ENCODE results near the gene UHRF1.
A peak's percentile ranks its signal among the peaks of the same experiment; 100 is the strongest.
"Not testable (repeated sequence)": the region's sequence is repeated elsewhere in the genome, so short reads cannot be mapped to it uniquely, and the experiment has no call there.

UHRF1 gene

DNA sequence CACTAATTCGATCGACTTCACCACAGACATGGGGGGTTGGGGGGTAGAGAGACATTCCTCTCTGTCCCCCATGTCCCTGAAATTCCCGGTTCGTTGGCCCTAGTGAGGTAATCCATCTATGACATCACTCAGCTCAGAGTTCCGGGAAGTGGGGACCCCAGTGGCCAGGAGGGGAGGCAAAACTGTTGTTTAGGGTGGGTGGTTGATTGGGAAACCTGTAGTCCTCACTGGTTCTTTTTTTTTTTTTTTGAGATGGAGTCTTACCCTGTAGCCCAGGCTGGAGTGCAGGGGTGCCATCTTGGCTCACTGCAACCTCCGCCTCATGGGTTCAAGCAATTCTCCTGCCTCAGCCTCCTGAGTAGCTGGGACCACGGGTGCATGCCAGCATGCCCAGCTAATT, 6.5 kb upstream of the UHRF1 start, which contains the start of gene ARRDC5:
Gene ARRDC5, minus strand, starts transcription at position 101 of the 400 bp plus-strand sequence. Its CDS starts 71 bp downstream, at position 30.
- no peak for DNase-seq

DNA sequence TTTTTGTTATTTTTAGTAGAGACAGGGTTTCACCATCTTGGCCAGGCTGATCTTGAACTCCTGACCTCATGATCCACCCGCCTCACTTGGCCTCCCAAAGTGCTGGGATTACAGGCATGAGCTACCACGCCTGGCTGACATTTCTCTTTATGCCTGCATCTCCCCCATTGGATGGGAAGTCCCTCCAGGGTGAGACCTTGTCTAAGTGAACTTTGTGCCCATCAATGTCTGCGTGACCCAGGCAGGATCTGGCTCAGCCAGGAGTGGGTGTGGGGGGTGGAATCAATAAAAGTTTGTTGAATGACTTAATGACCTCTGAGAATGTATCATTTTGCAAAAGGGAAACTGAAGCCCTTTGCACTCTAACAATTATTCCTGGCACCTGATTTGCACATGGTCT, 4.8 kb upstream of the UHRF1 start:
- no peak for DNase-seq

DNA sequence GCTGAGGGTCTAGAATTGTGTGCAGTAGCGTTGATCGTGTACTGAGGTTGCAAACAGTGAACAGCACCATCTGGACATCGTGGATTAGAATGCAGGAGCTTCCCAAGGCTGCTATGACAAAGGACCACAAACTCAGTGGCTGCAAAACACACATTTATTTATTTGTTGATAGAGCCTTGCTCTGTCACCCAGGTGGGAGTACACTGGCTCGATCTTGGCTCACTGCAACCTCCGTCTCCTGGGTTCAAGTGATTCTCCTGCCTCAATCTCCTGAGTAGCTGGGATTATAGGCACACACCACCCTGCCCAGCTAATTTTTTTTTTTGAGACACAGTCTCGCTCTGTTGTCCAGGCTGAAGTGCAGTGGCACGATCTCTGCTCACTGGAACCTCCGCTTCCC, 2.3 kb upstream of the UHRF1 start:
- DNase-seq = no peak

DNA sequence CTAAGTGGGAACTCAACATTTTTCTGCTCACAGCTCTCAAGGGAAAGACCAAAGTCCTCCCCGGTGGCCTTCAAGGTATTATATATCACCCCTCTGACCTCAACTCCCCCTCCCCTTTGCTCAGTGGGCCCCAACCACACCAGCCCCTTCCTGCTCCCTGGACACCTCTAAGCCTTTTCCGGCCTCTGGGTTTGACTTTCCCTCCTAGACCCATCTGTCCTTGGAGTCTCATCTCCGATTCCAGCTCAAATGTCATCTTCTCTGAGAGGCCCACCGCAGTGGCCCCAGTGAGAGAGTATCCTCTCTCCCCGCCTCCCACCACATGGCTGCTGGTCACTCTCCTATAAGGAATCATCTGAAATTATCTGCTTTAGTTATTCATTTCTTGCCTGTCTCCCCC, 941 bp upstream of the UHRF1 start:
- DNase-seq = no peak

DNA sequence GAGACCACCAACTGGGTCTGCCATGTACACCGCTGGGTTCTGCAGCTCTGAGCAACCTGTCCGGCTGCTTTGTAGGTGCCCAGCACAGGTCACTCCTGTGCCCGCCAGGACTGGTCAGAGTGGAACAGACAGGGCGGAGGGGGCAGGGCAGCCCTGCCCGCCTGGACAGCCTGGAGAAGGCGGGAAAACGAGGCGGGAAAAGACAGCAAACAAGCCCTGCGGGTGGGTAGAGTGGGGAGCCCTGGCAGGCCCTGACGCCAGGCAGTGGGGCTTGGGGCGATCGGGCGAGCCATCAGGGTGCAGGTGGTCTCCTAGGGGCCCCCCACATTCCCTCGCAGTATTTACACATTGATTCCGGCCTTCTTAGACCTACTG, 533 bp upstream of the UHRF1 start:
- no peak for DNase-seq

DNA sequence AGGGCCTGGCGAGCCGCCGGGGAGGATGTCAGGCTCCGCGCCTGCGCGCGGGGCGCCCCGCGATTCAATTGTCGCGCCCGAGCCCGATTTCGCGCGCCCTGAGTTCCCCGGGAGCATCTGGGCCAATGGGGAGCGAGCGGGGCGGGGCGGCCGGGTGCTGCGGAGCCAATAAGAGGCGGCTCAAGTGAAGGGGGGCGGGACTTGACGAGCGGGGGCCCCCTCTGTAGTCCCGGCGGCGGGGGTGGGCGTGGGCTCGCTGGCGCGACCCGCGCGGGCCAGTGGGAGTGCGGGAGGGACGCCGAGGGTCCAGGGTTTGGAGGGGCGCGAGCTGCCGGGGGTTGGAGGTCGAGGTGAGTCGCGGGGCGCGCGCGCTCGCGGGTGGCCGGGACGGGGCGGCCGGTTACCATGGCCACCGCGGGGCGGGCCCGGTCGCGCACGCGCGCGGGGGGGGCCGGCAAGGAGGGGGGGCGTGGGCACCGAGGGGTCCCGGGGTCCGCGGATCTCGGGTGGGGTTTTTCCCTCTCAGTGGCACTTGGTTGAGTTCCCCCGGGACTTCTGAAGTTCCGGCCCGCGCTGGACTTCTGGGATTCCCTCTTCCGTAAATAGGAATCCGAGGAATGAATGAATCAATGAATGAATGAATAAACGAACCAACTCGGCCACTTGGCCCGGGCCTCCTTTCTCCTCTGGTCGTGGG, 744 bp downstream of the UHRF1 start:
- DNase-seq = peak; percentile 94

DNA sequence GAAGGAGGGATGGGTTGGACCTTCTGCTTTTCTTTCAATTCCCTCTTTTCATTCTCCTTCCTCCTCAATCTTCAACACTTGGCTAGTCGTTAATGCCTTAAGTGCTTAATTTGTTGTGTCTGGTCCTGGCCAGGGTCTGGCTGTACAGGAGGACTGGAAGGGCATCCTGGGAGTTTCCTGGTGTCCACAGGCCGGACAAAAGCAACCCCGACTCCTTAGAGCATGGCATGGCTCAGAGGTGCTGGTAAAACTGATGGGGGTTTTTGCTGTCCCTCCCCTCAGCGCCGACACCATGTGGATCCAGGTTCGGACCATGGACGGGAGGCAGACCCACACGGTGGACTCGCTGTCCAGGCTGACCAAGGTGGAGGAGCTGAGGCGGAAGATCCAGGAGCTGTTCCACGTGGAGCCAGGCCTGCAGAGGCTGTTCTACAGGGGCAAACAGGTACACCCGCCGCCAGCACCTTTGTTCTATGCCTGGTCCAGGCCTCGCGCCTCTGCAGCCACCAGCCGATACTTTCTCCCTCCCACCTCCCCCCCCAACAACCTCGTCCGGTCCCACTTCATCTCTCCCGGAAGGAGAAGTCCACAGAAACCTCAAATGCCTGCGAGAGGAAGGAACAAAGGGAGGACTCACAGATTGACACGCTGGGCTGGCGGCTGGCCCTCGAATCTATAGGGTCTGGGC, 1.4 kb downstream of the UHRF1 start:
- DNase-seq = no peak

DNA sequence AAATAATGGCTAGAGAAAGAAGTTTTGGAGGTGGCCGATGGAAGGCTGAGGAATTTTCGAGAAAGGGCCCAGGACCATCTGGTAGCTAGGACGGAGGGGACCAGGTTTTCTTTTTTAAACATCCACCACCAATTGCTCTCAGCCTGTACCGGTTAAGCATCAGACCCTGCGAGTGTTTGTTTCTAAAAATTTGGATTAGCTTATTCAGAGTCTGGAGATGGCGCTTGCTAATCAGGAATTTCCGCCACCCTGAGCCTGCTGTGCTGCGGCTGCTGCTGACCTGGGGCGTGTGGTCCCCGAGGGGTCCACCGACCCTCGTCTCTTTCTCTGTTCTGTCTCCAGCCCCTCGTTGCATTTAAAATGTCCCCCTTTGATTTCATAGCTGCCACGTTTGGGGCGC, 2.0 kb downstream of the UHRF1 start:
- DNase-seq = no peak

DNA sequence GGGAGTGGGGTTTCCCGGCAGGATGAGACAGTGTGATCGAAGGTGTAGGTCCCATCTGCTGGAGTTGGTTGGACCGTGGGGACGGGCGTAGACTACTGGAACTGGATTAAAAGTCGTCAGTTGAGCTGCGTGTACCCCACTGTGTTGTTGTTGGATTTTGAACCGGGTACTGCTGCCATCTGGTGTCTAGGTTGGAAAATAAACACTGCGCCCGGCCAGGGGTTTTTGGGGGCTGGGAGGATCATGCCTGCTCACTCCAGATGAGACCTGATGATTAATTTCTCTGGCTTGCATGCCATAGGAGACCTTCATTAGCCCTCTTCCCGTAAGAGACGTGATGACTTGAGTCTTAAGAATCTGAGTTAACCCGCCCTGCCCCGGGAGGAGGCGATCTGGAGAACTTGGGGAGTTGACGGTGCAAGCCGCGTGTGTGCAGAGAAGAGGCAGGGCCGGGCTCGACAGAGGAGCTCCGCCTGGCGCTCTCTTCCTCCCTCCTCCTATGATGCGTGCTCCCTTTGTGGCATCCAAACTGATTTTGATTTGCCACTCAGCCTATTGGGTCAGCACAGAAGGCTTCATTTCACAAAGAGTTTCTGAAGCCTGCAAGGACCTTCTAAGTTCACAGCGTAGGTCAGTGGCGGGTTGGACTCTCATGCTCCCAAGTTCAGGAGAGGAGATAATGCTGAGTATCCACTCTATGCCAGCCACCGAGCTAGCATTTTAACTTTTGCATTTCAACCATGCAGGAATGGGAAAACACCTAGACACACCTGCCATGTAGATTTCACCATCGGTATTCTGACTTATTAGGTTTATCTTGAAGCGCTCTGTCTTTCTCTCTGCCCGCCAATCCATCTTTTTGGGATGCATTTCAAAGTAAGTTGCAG, 2.7 kb downstream of the UHRF1 start:
- DNase-seq = no peak

DNA sequence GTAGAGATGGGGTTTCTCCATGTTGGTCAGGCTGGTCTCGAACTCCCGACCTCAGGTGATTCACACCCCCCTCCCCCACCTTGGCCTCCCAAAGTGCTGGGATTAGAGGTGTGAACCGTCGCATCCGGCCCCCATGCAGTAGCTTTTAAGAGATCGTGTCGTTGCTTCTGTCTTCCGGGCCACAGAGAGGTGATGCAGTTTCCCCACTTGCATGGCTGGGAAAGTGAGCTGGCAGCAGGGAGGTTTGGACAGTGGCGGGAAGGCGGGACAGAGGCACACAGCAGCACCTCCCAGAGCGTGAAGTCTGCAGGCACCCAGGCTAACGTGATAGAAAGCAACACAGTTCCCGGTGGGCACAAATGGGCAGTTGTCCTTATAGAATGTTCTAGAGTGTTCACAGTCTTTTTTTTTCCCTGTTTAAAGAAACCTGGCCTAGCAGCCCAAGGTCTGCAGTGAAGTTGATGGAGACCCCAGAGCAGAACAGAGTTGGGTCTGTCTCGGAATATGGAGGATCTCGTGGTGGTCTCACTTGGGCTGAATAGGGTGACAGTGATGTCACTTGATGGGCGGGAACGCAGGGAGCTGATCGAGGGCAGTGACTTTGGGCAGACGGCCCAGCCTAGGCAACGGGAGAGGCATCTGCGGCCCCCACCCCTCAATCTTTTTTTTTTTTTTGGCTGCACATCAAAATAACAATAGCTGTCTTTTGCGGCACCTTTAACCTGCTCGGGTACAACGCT, 4.9 kb downstream of the UHRF1 start:
- no peak for DNase-seq

DNA sequence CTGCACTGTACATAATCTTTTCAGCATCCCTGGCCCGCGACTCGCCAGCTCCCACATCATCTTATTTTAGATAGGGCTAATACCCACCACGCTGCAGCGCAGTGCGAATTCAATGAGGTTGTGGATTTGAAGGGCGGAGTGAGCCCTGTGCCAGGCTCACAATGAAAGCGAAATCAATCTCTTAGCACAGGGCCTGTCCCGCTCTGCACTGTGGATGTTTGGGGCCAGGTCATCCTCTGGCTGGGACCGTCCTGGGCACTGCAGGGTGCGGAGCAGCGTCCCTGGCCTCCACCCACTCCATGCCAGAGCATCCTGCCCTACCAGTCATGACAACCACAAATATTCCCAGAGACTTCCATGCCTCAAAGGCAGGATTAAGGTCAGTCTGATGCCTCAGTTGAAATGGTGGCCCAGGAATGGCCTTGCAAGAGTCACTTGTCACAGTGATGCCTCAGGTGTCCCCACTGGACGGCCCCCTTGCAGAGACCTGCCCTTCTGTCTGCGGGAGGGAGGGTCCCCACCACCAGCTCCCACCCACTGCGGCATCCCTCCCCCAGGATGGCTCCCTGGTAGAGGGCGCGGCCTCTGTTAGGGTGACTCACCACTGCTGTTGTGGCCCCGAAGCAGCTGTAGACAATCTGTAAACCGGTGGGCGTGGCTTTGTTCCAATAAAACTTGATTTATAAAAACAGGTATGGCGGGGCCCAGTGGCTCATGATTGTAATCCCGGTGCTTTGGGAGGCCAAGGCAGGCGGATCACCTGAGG, 5.6 kb downstream of the UHRF1 start:
- no peak for DNase-seq

DNA sequence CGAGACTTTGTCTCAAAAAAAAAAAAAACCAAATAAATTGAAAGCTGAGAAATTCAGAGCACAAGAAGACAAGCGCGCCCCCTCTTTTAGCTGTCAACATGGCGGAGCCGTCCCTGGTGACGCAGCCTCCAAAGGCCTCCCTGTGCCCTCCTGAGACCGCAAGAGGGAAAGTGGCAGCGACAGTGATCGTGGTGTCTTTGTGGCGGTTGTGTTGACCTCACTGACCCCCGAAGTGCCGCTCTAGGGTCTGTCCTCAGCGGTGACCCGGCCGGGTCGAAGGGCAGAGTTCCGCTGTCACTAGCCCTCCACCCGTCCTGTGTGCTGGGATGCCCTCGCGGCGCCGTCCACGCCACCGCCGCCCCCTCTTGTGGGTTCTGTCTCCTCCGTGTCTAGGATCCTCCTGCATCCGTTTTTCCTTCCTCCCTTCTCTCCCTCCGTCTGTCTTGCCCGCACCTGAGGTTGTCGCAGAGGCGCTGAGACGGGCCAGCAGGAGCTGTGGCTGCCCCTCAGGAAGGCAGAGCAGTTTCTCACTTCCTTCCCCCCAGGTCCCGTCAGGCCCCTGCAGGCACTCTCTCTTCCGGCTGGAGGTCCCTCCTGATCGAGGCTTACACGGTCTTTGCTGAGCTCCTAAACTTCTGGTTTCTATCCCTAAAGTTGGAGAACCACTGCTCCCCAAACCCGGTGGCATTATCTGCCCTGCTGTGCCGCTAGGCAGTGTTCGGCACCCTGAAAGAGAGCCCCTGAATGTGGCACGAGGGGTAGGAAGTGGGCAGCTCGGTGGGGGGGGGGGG, 7.2 kb downstream of the UHRF1 start:
- no peak for DNase-seq

DNA sequence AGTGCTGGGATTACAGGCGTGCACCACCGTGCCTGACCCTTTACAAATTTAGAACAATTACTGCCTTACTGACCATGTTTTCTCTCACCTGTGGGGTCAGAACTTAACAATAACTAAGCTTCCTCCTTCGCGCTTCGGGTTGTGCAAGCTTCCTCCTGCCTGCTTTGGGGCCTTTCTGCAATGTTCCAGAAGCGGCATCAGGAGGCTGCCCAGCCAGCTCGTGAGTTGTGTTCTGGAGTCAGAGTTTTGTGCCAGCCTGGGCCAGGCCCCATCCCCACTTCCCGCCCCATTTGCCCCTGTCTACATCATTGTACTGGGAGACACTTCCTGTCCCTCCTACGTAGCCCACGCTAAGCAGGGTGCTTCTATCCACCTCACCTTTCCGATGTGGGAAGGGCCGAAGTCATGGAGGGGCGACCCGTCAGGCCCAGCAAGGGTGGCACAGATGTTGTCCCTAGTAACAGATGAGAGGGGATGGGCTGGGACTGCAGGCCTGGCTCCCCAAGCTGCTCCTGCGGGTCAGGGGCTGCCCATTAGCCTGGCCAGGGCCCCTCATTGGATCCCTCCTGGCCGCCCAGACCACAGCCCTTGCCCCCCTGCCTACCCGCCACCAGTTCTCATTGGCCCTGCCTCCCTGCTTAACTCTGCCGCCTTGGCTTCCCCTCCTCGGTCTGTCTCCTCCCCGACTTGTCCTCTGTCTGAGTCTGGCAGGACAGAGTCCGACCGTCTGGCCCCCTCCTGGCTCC, 13.4 kb downstream of the UHRF1 start:
- DNase-seq = no peak

DNA sequence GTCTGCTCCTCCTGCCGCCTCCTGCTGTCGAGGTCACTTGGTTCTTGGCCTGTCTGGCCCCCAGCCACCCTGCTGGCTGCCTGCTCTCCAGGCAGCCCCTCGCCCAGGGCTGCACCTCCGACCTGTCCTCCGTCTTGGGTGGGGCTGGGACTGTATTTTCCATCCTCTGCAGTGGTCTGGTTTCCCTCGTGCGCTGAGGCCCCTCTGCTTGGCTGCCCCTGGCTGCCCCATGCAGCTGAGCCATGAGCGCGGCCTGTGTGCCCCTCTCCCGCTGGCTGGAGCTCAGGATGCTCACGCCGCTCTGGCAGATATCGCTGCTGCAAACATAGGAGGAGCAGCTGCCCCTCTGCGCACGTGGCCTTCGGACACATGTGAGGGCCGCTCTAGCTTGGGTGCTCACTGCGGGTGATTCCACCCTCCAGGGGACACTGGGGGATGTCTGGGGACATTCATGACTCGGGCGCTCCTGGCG, 14.0 kb downstream of the UHRF1 start:
- DNase-seq = no peak

DNA sequence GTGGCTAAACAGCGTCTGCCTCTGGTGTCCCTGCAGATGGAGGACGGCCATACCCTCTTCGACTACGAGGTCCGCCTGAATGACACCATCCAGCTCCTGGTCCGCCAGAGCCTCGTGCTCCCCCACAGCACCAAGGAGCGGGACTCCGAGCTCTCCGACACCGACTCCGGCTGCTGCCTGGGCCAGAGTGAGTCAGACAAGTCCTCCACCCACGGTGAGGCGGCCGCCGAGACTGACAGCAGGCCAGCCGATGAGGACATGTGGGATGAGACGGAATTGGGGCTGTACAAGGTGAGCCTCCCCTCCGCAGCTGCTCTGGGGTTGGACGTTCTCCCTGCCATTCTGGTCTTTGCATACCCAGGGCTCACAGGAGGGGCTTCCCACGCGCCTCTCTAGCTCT, 19.9 kb downstream of the UHRF1 start:
- no peak for DNase-seq

DNA sequence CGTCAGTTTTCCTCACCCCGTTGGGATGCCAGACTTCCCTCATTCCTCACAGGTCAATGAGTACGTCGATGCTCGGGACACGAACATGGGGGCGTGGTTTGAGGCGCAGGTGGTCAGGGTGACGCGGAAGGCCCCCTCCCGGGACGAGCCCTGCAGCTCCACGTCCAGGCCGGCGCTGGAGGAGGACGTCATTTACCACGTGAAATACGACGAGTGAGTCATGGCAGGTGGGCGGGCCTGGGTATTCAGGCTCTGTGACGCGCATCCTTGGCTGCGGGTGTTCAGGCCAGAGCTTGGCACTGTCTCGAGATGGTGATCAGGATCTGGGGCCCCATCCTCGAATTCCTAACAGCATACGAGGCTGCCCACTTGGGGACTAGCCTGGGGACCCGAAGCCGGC, 21.4 kb downstream of the UHRF1 start:
- no peak for DNase-seq

DNA sequence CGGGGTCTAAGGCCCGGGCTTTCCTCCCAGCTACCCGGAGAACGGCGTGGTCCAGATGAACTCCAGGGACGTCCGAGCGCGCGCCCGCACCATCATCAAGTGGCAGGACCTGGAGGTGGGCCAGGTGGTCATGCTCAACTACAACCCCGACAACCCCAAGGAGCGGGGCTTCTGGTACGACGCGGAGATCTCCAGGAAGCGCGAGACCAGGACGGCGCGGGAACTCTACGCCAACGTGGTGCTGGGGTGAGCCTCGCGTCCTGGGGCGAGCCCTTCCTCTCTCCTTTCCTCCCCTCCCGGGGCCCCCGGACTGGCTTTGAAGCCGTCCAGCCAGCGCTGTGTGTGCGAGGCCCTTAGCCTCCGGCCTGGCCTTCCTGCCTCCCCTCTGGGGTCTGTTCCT, 23.4 kb downstream of the UHRF1 start:
- DNase-seq = no peak

DNA sequence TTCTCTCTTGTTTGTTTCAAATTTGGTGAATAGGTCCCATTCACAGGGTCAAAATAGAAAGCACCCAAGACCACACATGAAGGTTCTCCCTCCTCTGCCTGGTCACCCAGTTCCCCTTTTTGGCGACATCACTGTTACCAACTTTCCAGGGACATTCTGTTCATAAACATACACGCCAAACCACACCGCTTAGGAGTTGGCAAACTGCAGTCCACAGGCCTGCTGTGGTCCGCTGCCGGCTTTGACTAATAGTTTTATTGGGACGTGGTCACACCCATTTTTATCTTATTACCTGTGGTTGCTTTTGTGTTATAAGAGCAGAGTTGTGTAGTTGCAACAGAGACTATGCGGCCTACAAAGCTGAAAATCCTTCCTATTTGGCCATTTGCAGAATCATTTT, 24.2 kb downstream of the UHRF1 start:
- no peak for DNase-seq

DNA sequence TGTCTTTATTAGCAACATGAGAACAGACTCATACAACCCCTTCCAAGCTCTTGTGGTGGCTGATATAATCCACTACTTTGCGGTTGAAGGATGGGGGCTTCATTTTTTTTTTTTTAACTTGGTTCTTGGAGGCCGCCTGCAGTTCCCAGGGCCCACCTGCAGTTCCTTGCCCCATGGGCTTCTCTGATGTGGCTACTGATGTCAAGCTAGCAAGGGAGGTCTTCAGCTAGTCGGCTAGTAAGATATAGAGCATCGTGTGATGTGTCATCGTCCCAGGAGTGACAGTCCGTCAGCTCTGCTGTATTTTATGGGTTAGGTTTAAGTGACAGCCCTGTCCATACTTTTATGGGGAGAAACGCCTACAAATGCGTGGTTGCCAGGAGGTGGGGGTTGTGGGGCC, 26.1 kb downstream of the UHRF1 start:
- DNase-seq = no peak

DNA sequence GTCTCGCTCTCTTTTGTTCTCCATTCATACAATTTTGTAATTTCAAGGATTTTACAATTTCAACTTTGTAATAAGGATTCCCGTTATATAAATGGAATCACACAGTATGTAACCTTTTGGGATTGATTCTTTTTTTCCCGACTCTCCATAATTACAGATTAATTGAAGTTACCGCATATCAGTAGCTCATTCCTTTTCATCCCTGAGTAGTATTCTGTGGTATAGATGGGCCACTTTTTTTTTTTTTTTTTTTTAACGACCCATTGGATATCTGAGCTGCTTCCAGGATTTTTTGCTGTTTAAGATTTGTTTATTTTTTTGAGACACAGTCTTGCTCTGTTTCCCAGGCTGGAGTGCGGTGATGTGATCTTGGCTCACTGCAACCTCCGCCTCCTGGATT, 27.8 kb downstream of the UHRF1 start:
- no peak for DNase-seq

DNA sequence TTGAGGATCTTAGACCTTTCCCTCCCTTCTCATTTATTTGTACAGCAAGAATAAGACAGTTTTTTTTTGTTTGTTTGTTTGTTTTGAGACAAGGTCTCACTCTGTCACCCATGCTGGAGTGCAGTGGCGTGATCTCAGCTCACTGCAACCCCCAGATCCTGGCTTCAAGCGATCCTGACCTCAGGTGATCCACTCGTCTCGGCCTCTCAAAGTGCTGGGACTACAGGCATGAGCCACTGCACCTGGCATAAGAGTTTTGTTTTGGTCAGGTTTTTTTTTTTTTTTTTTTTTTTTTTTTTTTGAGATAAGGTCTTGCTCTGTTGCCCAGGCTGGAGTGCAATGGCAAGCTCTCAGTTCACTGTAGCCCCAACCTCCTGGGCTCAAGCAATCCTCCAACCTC, 29.2 kb downstream of the UHRF1 start:
- DNase-seq = not testable (repeated sequence)

Measured in NCI-H1105 (cell line).